ENCODE measurements around the gene RCE1.

- TF ChIP-seq REST (IDR thresholded peaks at IDR 0.05; ENCODE audit: insufficient read depth in 1 of 2, low read depth in 2 of 2, low read length in 1 of 2), result no peak
- TF ChIP-seq, protein P1, sequence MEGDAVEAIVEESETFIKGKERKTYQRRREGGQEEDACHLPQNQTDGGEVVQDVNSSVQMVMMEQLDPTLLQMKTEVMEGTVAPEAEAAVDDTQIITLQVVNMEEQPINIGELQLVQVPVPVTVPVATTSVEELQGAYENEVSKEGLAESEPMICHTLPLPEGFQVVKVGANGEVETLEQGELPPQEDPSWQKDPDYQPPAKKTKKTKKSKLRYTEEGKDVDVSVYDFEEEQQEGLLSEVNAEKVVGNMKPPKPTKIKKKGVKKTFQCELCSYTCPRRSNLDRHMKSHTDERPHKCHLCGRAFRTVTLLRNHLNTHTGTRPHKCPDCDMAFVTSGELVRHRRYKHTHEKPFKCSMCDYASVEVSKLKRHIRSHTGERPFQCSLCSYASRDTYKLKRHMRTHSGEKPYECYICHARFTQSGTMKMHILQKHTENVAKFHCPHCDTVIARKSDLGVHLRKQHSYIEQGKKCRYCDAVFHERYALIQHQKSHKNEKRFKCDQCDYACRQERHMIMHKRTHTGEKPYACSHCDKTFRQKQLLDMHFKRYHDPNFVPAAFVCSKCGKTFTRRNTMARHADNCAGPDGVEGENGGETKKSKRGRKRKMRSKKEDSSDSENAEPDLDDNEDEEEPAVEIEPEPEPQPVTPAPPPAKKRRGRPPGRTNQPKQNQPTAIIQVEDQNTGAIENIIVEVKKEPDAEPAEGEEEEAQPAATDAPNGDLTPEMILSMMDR (IDR thresholded peaks at IDR 0.05), result no peak
- TF ChIP-seq SIN3A (IDR thresholded peaks at IDR 0.05; ENCODE audit: borderline replicate concordance, insufficient read depth, low read depth, low read length), result no peak
- no peak for TF ChIP-seq TCF7L2 (IDR thresholded peaks at IDR 0.05; ENCODE audit: low read depth, low read length)
These were observed 5.6 kb downstream of the RCE1 start for GRCh38 chr11:66848671-66849500.

Measured in Panc1 (cell line).